ENCODE data around the gene EPB41L4B. TPM values are rescaled to one million over a fixed set of nuclear protein-coding genes. Genes with fewer than 3 reads are reported as not detected.

EPB41L4B gene
- total and polyA plus RNA-seq, 2 of the 13 experiments (the other 11 are each of a cell fraction or from before 2014, with no cell fraction given), result 17.6 to 22.1 TPM

GRCh38 chr9:109242741-109243140 is 78.1 kb downstream of the EPB41L4B start:
- no peaks in the 10 kb centered on the region for H3K79me2 ChIP-seq (ENCODE audit: insufficient read depth, low read length)
- H3K4me2 ChIP-seq (ENCODE audit: low read depth, low read length), result no peak overlapping the region
- H3K27ac ChIP-seq (ENCODE audit: extremely low read length, insufficient read depth, low read length), result no peak overlapping the region
- H4K20me1 ChIP-seq (ENCODE audit: insufficient read depth, low read length), result no peaks in the 10 kb centered on the region
- in situ Hi-C loops (cut with HindIII; ENCODE audit: extremely low pct_ligation_motif_present, low pct_unique_long_range_greater_than_20kb), result no loop called here
- DNase-seq (ENCODE audit: low spot score), result no peak
- no peak for ATAC-seq
- ChIA-PET CTCF (ENCODE audit: low intra/inter-chr PET ratio, low total read pairs) (interaction anchor here (1.0 kb wide), 1 partner anchor 78 kb away, joined by 4 read pairs; the partner anchor contains the start of gene EPB41L4B), POLR2A (no interaction called here)
- H3K9me3 ChIP-seq (ENCODE audit: low read length), result no peaks in the 10 kb centered on the region
- no peak for FAIRE-seq
- intact Hi-C loops (cut with micrococcal nuclease; ENCODE audit: unreplicated experiment), result no loop called here
- H3K27me3 ChIP-seq (ENCODE audit: control insufficient read depth in 1 of 2, insufficient read depth in 2 of 2, low read length in 2 of 2), result no peaks in the 10 kb centered on the region
- WGBS (ENCODE audit: low lambda C conversion rate), result 86% methylated on average over 2 of the region's 2 CpGs
- TF ChIP-seq ERF (CRISPR knock-in tag; IDR thresholded peaks at IDR 0.05) (no peak), KDM5A (IDR thresholded peaks at IDR 0.05; ENCODE audit: borderline replicate concordance, low read length) (no peak), PATZ1 (CRISPR knock-in tag; IDR thresholded peaks at IDR 0.05) (no peak), ELF4 (CRISPR knock-in tag; IDR thresholded peaks at IDR 0.05; ENCODE audit: borderline replicate concordance) (no peak), NKX3-1 (CRISPR knock-in tag; IDR thresholded peaks at IDR 0.05) (no peak), CBX1 (IDR thresholded peaks at IDR 0.05; ENCODE audit: low read depth) (no peak), ZNF543 (CRISPR knock-in tag; IDR thresholded peaks at IDR 0.05) (no peak), HOXA9 (CRISPR knock-in tag; IDR thresholded peaks at IDR 0.05; ENCODE audit: borderline replicate concordance) (no peak), ATF4 (CRISPR knock-in tag; IDR thresholded peaks at IDR 0.05) (no peak), RFX1 (IDR thresholded peaks at IDR 0.05) (no peak), ATM (IDR thresholded peaks at IDR 0.05; ENCODE audit: borderline replicate concordance) (no peak), FOXC1 (CRISPR knock-in tag; IDR thresholded peaks at IDR 0.05; ENCODE audit: borderline replicate concordance) (no peak), ATF7-NPFF (CRISPR knock-in tag; IDR thresholded peaks at IDR 0.05; ENCODE audit: low read depth) (no peak), KLF13 (CRISPR knock-in tag; IDR thresholded peaks at IDR 0.05) (no peak), ZNF839 (CRISPR knock-in tag; IDR thresholded peaks at IDR 0.05; ENCODE audit: borderline replicate concordance) (no peak), ZBTB7B (CRISPR knock-in tag; IDR thresholded peaks at IDR 0.05) (no peak), ZNF414 (CRISPR knock-in tag; IDR thresholded peaks at IDR 0.05) (no peak)
- no TSS peak for BruUV-seq (replicated peaks)
- H3K36me3 ChIP-seq (replicated peaks in 1 of 2; ENCODE audit: control insufficient read depth in 1 of 2, insufficient read depth in 2 of 2, low read length in 2 of 2), result peaks cover 1 to 7% of the 10 kb centered on the region in 2 experiments; a peak in 3 of 5 replicates
- peaks cover 1% of the 10 kb centered on the region for H3K4me1 ChIP-seq (ENCODE audit: insufficient read depth, low read length)
- H2AFZ ChIP-seq (ENCODE audit: low read length), result no peak overlapping the region
- H3K9ac ChIP-seq (ENCODE audit: insufficient read depth, low read depth, low read length), result no peak overlapping the region
- no peak overlapping the region for H3K4me3 ChIP-seq (replicated peaks in 1 of 3; ENCODE audit: insufficient read depth in 1 of 3, low read depth in 2 of 3, low read length in 3 of 3)

Data from HepG2 (cell line).